NB4 (cell line): Measurements from ENCODE around the gene CCL22.

Experiments used
- CTCF ChIP-seq: IDR thresholded peaks from one replicate; pipeline ENCODE4 v1.5.1; 2012; ENCODE audit warnings: low read depth, low read length
- POLR2A ChIP-seq: IDR thresholded peaks from 2 replicates; pipeline ENCODE4 v1.6.1; 2011; ENCODE audit warnings: mild to moderate bottlenecking; ENCODE audit not compliant: insufficient read length; ENCODE audit errors: extremely low read depth

GRCh38 chr16:57391300-57391699 is 32.7 kb downstream of the CCL22 start:
- TF ChIP-seq CTCF (no peak), POLR2A (no peak)
